A549 (cell line): ENCODE measurements around the gene SRGAP3. TPM values are rescaled to one million over a fixed set of nuclear protein-coding genes. Genes with fewer than 3 reads are reported as not detected.

Source experiments
- ATAC-seq, 2 experiments: fragments of 200-7000 bp in 1 of 2; fragments of >200 bp in 1 of 2; cut with Nextera tagmentation in 1 of 2; cut with Tn5 transposase in 1 of 2; 3 replicates each; pipeline versions ENCODE4 v1.8.0 to v1.9.1; 2018 to 2020; ENCODE audit warnings: mild to moderate bottlenecking in 1 of 2, moderate library complexity in 1 of 2
- CTCF ChIA-PET: fragments of 300-600 bp; sonication (Branson Sonifier 250); formaldehyde crosslinking; extraction: SDS; loops from one replicate; lab custom pipeline; 2021; ENCODE audit warnings: antibody characterized with exemption, inconsistent platforms; lab: Yijun Ruan, JAX
- POLR2A ChIA-PET: fragments of 350-600 bp; formaldehyde crosslinking; extraction: SDS; loops from one replicate; lab custom pipeline; 2021; ENCODE audit warnings: antibody characterized with exemption, inconsistent platforms; lab: Yijun Ruan, JAX
- DNase-seq, 2 experiments: peaks; one replicate each; pipeline versions ENCODE4 v3.0.0 to v3.0.0-alpha.2; 2011 to 2016; ENCODE audit warnings: low read depth in 1 of 2, low spot score in 1 of 2
- FAIRE-seq: peaks from 2 replicates; lab custom pipeline; 2011; peaks lifted over from hg19 to GRCh38; lab: Jason Lieb, UNC
- H3K27ac ChIP-seq, 2 experiments: fragments of >200 bp; sonication (Bioruptor Twin); formaldehyde crosslinking; 3 replicates each; pipeline ENCODE4 v1.5.1; 2016 to 2017
- H3K4me1 ChIP-seq: fragments of >200 bp; sonication (Bioruptor Twin); formaldehyde crosslinking; 3 replicates; pipeline ENCODE4 v1.6.1; 2016
- H3K4me2 ChIP-seq: fragments of >200 bp; sonication (Bioruptor Twin); formaldehyde crosslinking; 3 replicates; pipeline ENCODE4 v1.6.1; 2016
- H3K4me3 ChIP-seq: fragments of >200 bp; sonication (Bioruptor Twin); formaldehyde crosslinking; 3 replicates; pipeline ENCODE4 v1.5.1; 2016
- H3K9me3 ChIP-seq: fragments of >200 bp; sonication (Bioruptor Twin); formaldehyde crosslinking; 3 replicates; pipeline ENCODE4 v1.6.1; 2016
- BCL3 ChIP-seq: fragments of >200 bp; sonication (Bioruptor Twin); formaldehyde crosslinking; IDR thresholded peaks from 3 replicates; pipeline ENCODE4 v1.6.1; 2016
- CBX8 ChIP-seq: fragments of 200-600 bp; sonication (generic); IDR thresholded peaks from 2 replicates; pipeline ENCODE4 v1.6.1; 2016
- CEBPB ChIP-seq, 2 experiments: fragments of >200 bp in 1 of 2; sonication (Bioruptor Twin) in 1 of 2; formaldehyde crosslinking in 1 of 2; IDR thresholded peaks; 2 replicates each; pipeline ENCODE4 v1.6.1; 2012 to 2016
- CHD4 ChIP-seq: fragments of 200-600 bp; sonication (generic); IDR thresholded peaks from 2 replicates; pipeline ENCODE4 v1.6.1; 2016; ENCODE audit warnings: antibody characterized with exemption, mild to moderate bottlenecking, borderline replicate concordance
- CTCF ChIP-seq: fragments of >200 bp; sonication (Bioruptor Twin); formaldehyde crosslinking; IDR thresholded peaks from 3 replicates; pipeline ENCODE4 v1.5.1; 2016
- EHF ChIP-seq: fragments of 250-450 bp; sonication (Bioruptor Pico); IDR thresholded peaks from 2 replicates; pipeline ENCODE4 v1.5.0; 2020; ENCODE audit warnings: mild to moderate bottlenecking
- EHMT2 ChIP-seq: fragments of 200-600 bp; sonication (generic); IDR thresholded peaks from 2 replicates; pipeline ENCODE4 v1.6.1; 2016; ENCODE audit warnings: antibody characterized with exemption, low read depth, mild to moderate bottlenecking, moderate library complexity
- ELK1 ChIP-seq: fragments of 150-350 bp; IDR thresholded peaks from 2 replicates; pipeline ENCODE4 v1.6.1; 2014; ENCODE audit warnings: low read depth, mild to moderate bottlenecking, low read length
- EP300 ChIP-seq, 2 experiments: fragments of >200 bp; sonication (Bioruptor Twin); formaldehyde crosslinking; IDR thresholded peaks; 2 replicates in 1 of 2; 3 replicates in 1 of 2; pipeline ENCODE4 v1.6.1; 2016 to 2017
- FOSL2 ChIP-seq, 2 experiments: fragments of 450-650 bp in 1 of 2; fragments of >200 bp in 1 of 2; sonication (Bioruptor Twin) in 1 of 2; formaldehyde crosslinking; IDR thresholded peaks; 2 replicates each; pipeline versions ENCODE4 v1.5.0 to v1.6.1; 2016 to 2020; ENCODE audit warnings: mild to moderate bottlenecking in 1 of 2, moderate library complexity in 1 of 2
- GATA3 ChIP-seq: IDR thresholded peaks from 2 replicates; pipeline ENCODE4 v1.6.1; 2012; ENCODE audit warnings: borderline replicate concordance
- JUN ChIP-seq, 2 experiments: fragments of >200 bp; sonication (Bioruptor Twin); formaldehyde crosslinking; IDR thresholded peaks; 2 replicates in 1 of 2; 3 replicates in 1 of 2; pipeline ENCODE4 v1.6.1; 2016 to 2017
- JUNB ChIP-seq: fragments of >200 bp; sonication (Bioruptor Twin); formaldehyde crosslinking; IDR thresholded peaks from 2 replicates; pipeline ENCODE4 v1.6.1; 2016
- KDM1A ChIP-seq: fragments of 200-600 bp; sonication (generic); IDR thresholded peaks from 2 replicates; pipeline ENCODE4 v1.6.1; 2016; ENCODE audit warnings: low read depth, mild to moderate bottlenecking
- KDM5A ChIP-seq: fragments of 200-600 bp; sonication (generic); IDR thresholded peaks from 2 replicates; pipeline ENCODE4 v1.6.1; 2016; ENCODE audit warnings: antibody characterized with exemption, mild to moderate bottlenecking
- MAX ChIP-seq: IDR thresholded peaks from 2 replicates; pipeline ENCODE4 v1.6.1; 2012
- MYC ChIP-seq: IDR thresholded peaks from 2 replicates; pipeline ENCODE4 v1.6.1; 2012; ENCODE audit warnings: mild to moderate bottlenecking, inconsistent platforms, low read length, improper control_type of control experiment, borderline replicate concordance
- PBX3 ChIP-seq: IDR thresholded peaks from 2 replicates; pipeline ENCODE4 v1.6.1; 2012
- PHF8 ChIP-seq: fragments of 200-600 bp; sonication (generic); IDR thresholded peaks from 2 replicates; pipeline ENCODE4 v1.6.1; 2016; ENCODE audit warnings: low read depth, mild to moderate bottlenecking, antibody characterized with exemption, moderate library complexity, borderline replicate concordance
- POLR2A ChIP-seq: IDR thresholded peaks from 2 replicates; pipeline ENCODE4 v1.6.1; 2012; ENCODE audit warnings: mild to moderate bottlenecking, low read length
- POLR2AphosphoS2 ChIP-seq: conservative IDR thresholded peaks from 2 replicates; pipeline ENCODE4 v1.6.1; 2012; ENCODE audit warnings: low read length, improper control_type of control experiment, inconsistent platforms
- RAD21 ChIP-seq, 2 experiments: fragments of >200 bp in 1 of 2; sonication (Bioruptor Twin) in 1 of 2; formaldehyde crosslinking in 1 of 2; IDR thresholded peaks in 1 of 2; conservative IDR thresholded peaks in 1 of 2; 2 replicates in 1 of 2; 3 replicates in 1 of 2; pipeline ENCODE4 v1.6.1; 2012 to 2018; ENCODE audit warnings: inconsistent platforms in 1 of 2
- RCOR1 ChIP-seq: fragments of 150-350 bp; IDR thresholded peaks from 2 replicates; pipeline ENCODE4 v1.6.1; 2014; ENCODE audit warnings: antibody characterized with exemption, low read length, low read depth
- RFX5 ChIP-seq: fragments of 450-650 bp; IDR thresholded peaks from 2 replicates; pipeline ENCODE4 v1.7.1; 2014; ENCODE audit warnings: antibody characterized with exemption, mild to moderate bottlenecking, moderate library complexity
- RNF2 ChIP-seq: fragments of 200-600 bp; sonication (generic); IDR thresholded peaks from 2 replicates; pipeline ENCODE4 v1.6.1; 2016; ENCODE audit warnings: low read depth, mild to moderate bottlenecking, antibody characterized with exemption, moderate library complexity, borderline replicate concordance
- SMC3 ChIP-seq: fragments of >200 bp; sonication (Bioruptor Twin); formaldehyde crosslinking; IDR thresholded peaks from 3 replicates; pipeline ENCODE4 v1.6.1; 2018; ENCODE audit warnings: inconsistent platforms
- TP53 ChIP-seq: fragments of 250-450 bp; sonication (Bioruptor Pico); IDR thresholded peaks from 2 replicates; pipeline ENCODE4 v1.5.0; 2021; ENCODE audit warnings: mild to moderate bottlenecking, moderate library complexity
- ZNF302 ChIP-seq: fragments of 250-450 bp; sonication (Bioruptor Pico); IDR thresholded peaks from 2 replicates; pipeline ENCODE4 v1.9.0; 2021; ENCODE audit warnings: inconsistent platforms, mild to moderate bottlenecking, moderate library complexity
- WGBS: methylation state at CpG from one replicate; pipeline ENCODE4 v1.1.6; 2017; ENCODE audit errors: missing lambda C conversion rate; 5-methylcytosine and 5-hydroxymethylcytosine counted together
- polyA plus RNA-seq, 4 experiments: library from polyadenylated mRNA; depleted of rRNA in 3 of 4; stranded (reverse); fragments of >200 nt; fragmentation: RNase III in 1 of 4; extraction: RNeasy Plus Mini Kit Qiagen cat#74134 plus additional on column Dnase treatment in 1 of 4; gene quantifications; 2 replicates in 3 of 4; 3 replicates in 1 of 4; pipeline ENCODE4 v1.2.3, GENCODE V29; 2011 to 2017

Gene SRGAP3
- polyA plus RNA-seq, 2 of the 4 experiments (the other 2 are of a cell fraction), result 1.6 to 2.5 TPM

GRCh38 chr3:8938021-8938420 lies 311.4 kb downstream of the SRGAP3 start:
- H3K4me2 ChIP-seq, result peak overlapping the region; percentile 65
- no peak overlapping the region for H3K4me3 ChIP-seq
- CTCF ChIA-PET, result interaction anchor here (0.8 to 3.6 kb wide), 11 partner anchors 10 to 364 kb away, joined by 3 to 31 read pairs (median 5); partner anchors contain the start of gene OXTR
- H3K4me1 ChIP-seq, result peaks cover 31% of the 10 kb centered on the region
- H3K27ac ChIP-seq, result peak overlapping the region; percentile 77 to 91
- H3K9me3 ChIP-seq, result peaks cover 10% of the 10 kb centered on the region
- FAIRE-seq (peak; percentile 46), ATAC-seq (peak; percentile 75 to 79)
- WGBS, result 47% methylated on average over 1 of the region's 1 CpG
- no peak for TF ChIP-seq RNF2
- TF ChIP-seq POLR2A, result no peak
- TF ChIP-seq CBX8, result no peak
- no peak for TF ChIP-seq KDM5A
- TF ChIP-seq TP53 (CRISPR knock-in tag), result no peak
- TF ChIP-seq EHMT2, result no peak
- no peak for TF ChIP-seq RCOR1
- no peak for TF ChIP-seq BCL3
- peak; percentile 56 for TF ChIP-seq CTCF
- peak; percentile 45; the same call in 2 of the 3 replicates for TF ChIP-seq SMC3
- TF ChIP-seq RAD21 (conservative IDR thresholded peaks at IDR 0.05 in 1 of 2, IDR thresholded peaks at IDR 0.05 in 1 of 2), result peak; percentile 36 to 47; a peak in 3 of 5 replicates
- TF ChIP-seq EHF, result no peak
- no peak for TF ChIP-seq PHF8
- TF ChIP-seq KDM1A, result no peak
- TF ChIP-seq MAX, result no peak
- TF ChIP-seq MYC, result no peak
- TF ChIP-seq CHD4, result no peak
- TF ChIP-seq, all 56 proteins: peak for 3
- POLR2A ChIA-PET, result no interaction called here
- peak; percentile 21 to 53 for DNase-seq

- POLR2A ChIA-PET, result no interaction called here
- CTCF ChIA-PET, result interaction anchor here (0.9 to 3.5 kb wide), 9 partner anchors 11 to 365 kb away, joined by 3 to 29 read pairs (median 5); partner anchors contain the start of gene OXTR
- H3K9me3 ChIP-seq, result peaks cover 3% of the 10 kb centered on the region
- FAIRE-seq, result peak; percentile 97
- peaks cover 32% of the 10 kb centered on the region for H3K4me1 ChIP-seq
- H3K4me3 ChIP-seq, result peak overlapping the region; percentile 1; the same call in 1 of the 3 replicates
- peak overlapping the region; percentile 65 for H3K4me2 ChIP-seq
- ATAC-seq, result peak; percentile 92 to 98
- peak; percentile 57 to 75 for DNase-seq
- peak overlapping the region; percentile 77 to 91 for H3K27ac ChIP-seq
- 15% methylated on average over 6 of the region's 6 CpGs for WGBS
- peak; percentile 99 for TF ChIP-seq FOSL2 (IDR thresholded peaks at IDR 0.05)
- peak; percentile 98 for TF ChIP-seq FOSL2 (CRISPR knock-in tag; IDR thresholded peaks at IDR 0.05)
- TF ChIP-seq RFX5, result peak; percentile 88
- no peak for TF ChIP-seq ZNF302 (CRISPR knock-in tag)
- peak; percentile 88; the same call in 1 of the 2 replicates for TF ChIP-seq GATA3
- TF ChIP-seq POLR2AphosphoS2, result no peak
- TF ChIP-seq BCL3, result peak; percentile 53; the same call in 1 of the 3 replicates
- TF ChIP-seq PHF8, result no peak
- peak; percentile 55 to 57; a peak in 2 of 5 replicates for TF ChIP-seq EP300 (IDR thresholded peaks at IDR 0.05)
- TF ChIP-seq CEBPB (IDR thresholded peaks at IDR 0.05), result peak; percentile 9 to 49; a peak in 1 of 4 replicates
- no peak for TF ChIP-seq ELK1
- peak; percentile 23; the same call in 2 of the 3 replicates for TF ChIP-seq SMC3
- TF ChIP-seq JUN (IDR thresholded peaks at IDR 0.05), result peak; percentile 59 to 78; a peak in 2 of 5 replicates
- TF ChIP-seq KDM5A, result no peak
- TF ChIP-seq MAX, result peak; percentile 54
- peak; percentile 98 for TF ChIP-seq JUNB
- peak; percentile 77 for TF ChIP-seq PBX3
Observed at GRCh38 chr3:8937064-8938020, 312.1 kb downstream of the SRGAP3 start.
